Stimulated activated CD4-positive, alpha-beta T cell treated with anti-CD3 and anti-CD28 coated beads, Interleukin-4, amount 100 ng/mL, for 48 hours (primary cell): Measurements from ENCODE around the gene NFATC4.
"Not testable (repeated sequence)": the region's sequence is repeated elsewhere in the genome, so short reads cannot be mapped to it uniquely, and the experiment has no call there.

Experiments
- DNase-seq, 2 donors: peaks; one replicate each; pipeline ENCODE4 v3.0.0-alpha.2; 2020; ENCODE audit warnings: low read depth in 2 of 2

The NFATC4 gene

DNA sequence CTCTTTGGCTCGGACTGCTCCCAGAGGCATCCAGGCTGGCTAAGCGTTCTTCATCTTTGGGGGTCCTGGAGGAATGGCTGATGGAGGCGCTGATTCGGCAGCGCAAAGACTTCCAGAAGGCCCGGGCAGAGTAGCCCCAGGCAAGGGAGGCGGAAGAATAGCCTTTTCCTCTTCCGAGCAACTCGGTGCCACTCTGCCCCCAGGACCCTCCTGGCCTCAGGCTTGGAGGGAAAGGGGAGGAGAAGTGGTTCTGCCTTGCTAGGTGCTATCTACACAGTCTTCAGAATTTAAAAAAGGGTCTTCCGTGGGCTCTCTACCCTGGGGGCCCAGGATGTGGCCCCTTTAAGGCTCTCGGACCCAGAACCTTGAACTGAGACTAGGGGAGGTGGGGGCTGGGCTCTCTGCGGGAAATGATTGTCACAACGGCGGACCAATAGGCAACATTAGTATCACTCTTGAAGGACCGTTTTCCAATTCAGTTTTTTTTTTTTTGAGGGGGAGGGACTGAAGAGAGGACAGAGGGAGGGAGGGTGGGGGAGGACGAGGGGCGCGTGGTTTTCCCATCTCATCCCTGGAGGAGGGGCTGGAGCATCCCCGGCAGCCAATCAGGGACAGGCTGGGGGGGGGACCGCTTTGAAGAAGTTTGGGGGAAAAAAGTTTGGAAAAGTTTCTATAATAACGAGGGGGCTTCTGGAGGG lies at the start of gene NFATC4:
Gene NFATC4, plus strand, starts transcription at position 671 of the 698 bp plus-strand sequence. CDS start 157 bp downstream, outside the sequence.
- no peak for DNase-seq

DNA sequence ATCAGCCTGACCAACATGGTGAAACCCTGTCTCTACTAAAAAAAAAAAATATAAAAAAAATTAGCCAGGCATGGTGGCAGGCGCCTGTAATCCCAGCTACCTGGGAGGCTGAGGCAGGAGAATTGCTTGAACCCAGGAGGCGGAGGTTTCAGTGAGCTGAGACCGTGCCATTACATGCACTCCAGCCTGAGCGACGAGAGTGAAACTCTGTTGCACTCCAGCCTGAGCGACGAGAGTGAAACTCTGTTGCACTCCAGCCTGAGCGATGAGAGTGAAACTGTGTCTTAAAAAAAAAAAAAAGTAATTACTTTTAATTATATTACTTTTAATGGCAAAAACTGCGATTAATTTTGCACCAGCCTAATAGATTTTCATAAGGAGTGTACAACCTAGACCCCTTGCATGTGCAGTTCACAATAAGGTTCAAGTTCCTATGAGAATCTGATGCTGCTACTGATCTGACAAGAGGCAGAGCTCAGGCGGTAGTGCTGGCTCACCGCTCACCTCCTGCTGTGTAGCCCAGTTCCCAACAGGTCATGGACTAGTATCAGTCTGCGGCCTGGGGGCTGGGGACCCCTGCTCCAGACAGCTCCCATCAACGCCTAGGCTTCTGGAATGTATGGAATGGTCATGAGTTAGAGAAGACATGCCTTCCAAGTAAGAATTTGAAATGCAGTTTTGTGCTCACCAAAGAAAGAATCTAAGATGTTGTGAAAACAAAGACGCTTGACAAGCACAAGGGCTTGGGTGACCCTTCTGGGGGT lies 46.6 kb upstream of the NFATC4 start:
- no peak for DNase-seq

DNA sequence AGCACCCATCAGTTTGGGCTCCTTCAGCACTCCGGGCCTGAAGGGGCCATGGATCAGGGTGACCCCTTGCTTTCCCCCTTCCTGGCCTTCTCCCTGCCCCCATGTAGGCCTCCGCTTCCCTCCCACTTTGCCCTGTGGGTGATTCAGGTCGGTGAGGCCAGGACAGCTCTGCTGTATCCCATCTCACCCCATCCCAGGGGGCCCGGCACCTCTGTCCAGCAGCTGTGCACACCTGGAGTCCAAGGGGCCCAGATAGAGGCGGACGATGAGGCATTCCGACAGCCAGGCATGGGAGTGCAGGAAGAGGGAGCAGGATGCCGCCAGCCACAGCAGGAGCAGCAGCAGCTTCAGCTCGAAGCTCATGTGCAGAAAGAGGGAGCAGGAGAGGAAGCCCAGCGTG lies 45.3 kb upstream of the NFATC4 start:
- DNase-seq = no peak

DNA sequence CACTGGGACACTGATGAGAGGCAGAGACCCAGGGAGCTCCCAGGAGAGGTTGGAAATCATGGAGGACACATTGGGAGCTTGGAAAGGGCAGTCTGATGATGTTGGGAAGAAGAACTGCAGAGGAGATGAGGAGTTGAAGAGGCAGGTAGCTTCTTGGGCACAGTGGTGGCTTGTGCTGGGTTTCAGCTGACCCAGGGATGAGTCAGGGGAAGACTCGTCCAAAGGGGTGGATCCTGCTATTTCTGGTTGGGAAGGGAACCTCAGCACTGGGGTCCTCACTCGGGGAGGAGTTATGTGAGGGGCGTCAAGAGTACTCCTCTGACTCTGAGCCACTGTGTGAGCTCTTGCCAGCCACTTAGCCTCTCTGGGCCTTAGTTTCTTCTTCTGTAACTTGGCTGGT lies 44.6 kb upstream of the NFATC4 start:
- no peak for DNase-seq

DNA sequence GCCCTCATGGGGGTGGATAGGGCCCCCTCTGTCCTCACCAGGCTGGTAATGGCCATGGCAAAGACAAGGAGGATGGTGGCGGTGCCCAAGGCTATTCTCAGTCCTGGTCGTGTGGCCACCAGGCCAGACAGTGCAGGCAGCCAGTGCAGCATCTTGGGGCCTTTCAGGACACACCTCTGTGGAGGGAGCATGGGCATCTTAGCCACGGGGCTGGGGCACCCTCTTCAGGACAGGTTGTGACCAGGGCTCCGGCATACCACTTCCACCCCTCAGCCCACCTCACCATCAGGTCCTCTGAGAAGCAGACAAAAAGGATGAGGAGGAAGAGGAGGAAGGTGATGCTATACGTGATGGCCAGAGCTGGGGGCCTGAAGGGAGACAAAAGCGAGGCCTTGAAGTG lies 44.0 kb upstream of the NFATC4 start:
- no peak for DNase-seq

DNA sequence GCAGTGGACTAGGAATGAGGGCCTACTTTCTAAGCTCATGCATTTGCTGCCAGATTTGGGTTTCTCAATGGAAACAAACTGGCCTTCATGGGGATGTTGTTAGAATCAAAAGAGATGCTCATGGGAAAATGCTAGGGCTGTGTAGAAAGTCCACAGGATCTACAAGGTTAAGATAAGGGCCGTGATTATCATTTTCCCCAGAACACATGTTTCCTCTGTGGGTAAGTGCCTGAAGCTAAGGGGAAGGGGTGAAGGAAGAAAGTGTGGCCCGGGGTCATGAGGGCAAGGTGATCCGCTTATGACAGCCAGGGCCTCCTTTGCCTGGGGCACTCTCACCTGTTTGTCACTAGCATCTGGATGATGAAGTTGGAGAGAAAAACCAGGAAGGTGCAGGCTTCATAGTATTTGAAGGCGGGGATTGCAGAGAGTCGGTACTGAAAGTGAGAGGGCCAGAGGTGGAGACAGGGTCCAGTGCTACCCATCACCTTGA lies 42.9 kb upstream of the NFATC4 start:
- DNase-seq = no peak

DNA sequence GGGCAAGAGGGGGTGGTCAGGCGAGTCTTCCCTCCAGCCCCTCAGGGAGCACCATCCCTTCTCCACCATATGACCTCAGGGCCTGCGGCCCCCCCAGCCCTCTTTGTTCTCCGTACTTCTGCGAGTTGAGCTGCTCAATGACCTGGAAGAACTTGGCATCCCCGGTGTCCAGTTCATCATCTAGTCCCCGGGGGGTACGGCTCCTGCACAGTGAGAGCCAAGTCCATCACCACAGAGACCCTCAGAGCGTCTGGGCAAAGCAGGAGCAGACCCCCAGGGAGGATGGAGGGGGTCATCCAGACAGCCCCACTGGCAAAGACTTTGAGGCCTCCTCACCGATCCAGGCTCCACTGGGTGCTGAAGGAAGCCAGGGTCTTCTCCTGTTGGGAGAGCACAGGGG lies 42.0 kb upstream of the NFATC4 start:
- no peak for DNase-seq

DNA sequence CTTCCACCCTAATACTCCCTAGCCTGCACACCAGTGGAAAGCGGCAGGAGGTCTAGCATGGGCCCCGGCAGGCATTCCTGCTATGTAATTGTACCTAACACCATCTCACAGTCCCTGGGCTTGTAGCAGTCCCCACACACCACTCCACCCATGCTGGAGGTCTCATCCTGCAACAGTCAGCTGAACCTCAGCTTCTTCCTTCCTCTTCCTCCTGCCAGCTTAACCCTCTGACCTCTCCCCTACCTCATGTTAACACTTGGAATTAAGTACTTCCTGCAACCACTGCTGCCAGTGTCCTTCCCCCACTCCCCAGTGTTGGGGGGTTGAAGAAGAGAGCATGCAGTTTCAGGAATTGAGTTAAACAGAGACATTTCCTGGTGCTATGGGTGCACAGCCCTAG lies 40.7 kb upstream of the NFATC4 start:
- DNase-seq = no peak

DNA sequence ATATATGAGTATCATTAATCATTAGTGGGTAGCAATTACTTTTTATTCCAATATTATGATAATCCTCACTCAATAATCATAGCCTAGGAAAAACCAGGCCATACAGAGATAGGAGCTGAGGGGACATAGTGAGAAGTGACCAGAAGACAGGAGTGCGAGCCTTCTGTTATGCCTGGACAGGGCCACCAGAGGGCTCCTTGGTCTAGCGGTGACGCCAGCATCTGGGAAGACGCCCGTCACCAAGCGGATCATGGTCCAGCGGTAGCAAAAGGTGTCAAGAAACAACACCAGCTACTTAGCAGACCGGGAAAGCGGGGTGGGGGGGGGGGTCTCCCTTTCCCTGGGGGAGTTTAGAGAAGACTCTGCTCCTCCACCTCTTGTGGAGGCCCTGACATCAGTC lies 40.1 kb upstream of the NFATC4 start:
- DNase-seq = not testable (repeated sequence)

DNA sequence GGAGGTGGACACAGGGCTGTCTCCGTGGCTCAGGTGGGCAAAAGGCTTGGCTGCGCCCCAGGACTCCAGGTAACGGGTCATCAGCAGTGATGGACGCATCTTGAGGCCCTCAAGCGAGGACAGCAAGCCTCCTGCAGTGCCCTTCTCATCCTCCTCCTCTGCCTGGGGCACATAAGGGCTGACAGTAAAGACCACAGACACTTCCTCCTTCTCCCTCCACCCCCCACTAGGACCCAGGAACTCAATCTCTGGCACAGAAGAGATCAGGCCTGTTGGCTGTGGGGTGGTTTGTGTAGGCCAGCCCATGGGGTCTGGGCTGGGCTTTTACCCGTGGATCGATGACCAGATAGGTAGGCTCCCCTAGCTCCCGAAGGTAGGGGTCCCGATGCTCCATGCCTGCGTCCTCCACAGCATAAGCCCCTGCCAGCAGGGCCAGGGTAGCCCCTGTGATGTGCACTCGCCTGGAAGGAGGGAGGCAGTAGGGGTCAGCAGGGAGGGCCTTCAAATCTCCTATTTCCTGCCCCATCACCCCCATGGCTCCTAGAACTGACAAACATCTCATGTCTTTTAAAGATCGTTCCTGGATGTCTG lies 38.8 kb upstream of the NFATC4 start:
- no peak for DNase-seq

DNA sequence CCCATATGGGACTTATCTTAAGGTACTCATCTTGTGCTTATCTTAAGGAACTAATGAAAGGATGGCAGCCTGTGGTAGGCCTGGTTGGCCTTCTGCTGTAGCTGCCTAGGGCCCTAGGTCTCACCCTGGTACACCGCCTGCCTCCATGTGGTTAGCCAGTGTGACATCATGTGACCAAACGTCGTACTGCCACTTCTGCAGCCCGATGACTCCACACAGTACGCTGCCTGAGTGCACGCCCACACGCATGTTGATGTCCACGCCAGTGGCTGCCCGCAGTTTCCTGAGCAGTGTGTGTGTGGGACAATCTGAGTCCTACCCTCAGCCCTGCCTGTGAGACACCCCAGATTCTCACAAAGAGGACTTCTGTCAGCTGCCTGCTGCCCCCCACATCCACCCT lies 38.2 kb upstream of the NFATC4 start:
- peak in 1 of 2 donors; percentile 47 for DNase-seq

DNA sequence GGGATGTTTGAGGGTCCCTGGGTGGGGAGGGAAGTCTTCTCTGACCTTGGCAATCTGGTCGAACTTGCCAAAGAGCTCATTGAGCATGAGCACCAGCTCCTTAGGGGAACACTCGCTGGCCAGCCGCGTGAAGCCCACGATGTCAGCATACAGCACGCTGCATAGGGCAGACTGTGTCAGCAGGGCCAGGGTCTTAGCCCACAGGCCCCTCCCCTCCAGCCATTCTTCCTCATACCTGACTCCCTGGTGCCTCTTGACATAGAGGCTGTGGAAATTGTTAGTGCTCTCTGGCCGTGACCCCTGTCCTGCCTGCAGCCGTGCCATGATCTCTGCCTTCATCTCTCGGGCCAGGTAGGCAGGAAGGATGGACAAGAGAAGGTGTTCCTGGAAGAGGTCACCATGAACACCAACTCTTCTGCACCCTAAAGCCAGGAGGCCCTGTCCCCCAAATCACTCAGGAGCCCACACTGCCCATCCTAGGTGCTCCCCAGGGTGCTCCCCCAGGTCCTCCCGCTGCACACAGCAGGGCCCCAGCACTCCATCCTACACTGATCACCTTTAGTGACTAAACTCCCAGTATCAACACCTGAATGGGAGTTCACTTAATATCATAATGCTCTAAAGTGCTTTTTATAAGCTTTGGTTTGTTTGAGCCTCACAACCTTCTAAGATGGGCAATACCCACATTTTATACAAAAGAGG lies 36.9 kb upstream of the NFATC4 start:
- no peak for DNase-seq

DNA sequence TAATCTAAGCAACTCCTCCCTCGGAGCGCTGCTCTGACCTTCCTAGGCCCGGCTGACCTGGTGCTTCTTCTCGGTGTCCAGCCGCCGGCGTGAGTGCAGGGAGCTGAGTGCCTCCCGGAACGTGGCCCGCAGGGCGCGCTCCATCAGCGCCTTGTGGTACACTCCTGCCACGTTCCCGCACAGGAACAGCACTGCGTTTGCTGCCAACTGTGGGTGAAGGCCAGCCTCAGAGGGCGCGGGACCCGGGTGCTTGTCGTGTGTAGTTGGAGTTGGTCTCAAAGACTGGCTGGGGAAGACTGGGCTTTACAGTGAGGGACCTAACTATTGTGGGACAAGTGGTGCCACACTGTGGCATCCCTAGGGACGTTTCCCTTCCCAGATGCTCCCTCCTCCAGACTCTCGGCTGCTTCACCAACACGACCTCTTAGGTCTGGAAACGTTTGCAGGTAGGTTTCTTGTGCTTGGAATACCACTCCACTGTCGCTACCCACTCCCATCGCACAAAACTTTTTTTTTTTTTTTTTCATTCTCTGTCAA lies 36.2 kb upstream of the NFATC4 start:
- DNase-seq = no peak

DNA sequence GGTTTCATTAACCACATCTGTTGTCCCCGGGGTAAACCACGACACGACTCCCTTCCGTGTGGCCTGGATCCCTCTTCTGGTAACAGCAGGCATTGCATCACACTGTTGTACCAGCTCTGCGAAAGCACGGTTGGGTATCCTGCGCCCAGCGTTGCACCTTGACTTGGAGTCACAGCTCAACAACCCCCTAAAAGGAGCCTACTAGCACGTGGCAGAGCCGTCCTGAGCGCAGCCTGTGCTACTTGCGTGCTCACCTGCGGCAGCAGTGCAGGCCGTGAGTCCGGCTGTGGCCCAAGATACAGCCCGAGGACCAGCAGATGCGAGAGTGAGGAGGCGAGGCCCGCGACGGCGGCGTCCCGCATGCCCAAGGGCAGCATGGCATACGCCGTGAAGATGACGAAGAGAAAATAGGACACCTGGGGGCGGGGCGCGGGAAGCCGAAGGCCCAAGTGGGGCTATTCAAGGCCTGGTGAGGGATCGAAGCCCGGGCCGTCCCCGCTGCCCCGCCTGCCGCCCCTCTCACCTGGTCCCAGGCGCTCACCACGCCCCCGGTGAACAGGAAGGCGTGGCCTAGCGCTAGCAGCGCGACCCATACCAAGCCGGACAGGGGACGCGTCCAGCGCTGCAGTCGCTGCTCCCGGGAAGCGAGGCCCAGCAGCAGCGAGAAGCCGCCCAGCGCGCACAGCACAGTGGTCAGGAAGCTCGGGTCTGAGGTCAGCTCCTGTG lies 35.6 kb upstream of the NFATC4 start:
- peak; percentile 70 to 80 for DNase-seq

DNA sequence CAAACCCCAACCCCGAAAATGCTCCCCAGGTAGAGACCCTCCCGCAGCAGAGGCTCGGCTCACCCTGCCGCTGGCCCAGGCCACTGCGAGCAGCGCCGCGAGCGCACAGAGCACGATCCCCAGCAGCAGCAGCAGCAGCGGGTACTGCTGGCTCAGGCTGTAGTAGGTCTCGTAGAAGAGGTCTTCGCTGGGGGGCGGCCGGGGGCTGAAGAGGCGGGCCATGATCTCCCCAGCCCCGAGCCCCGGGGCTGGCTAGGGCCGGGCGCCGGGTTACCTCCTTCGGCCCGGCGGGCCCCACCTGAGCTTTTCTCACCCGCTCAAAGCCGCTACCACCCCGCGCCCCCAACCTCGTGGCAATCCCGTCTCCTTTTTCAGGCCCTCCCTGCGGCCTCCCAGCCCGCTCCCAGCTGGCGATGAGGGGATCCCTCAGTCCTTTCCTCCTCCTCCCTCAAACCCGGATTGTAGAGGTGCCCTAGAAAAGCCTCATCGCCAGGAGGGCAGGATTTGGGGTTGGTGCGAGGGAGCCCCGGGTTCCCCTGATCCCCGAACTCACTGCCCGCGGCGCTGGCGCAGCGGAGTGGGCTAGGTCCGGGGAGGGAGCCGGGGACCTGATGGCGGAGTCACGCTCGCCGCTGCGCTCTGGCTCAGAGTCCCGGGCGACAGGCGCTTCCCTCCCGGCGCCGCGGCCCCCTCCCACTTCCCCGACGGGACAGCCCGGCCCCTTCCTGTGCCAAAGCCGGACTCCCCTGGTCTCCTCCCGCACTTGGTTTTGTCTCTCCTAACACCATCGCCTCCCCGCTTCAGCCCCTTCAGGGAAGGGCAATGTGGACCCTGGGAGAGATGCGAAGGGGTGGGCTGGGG lies 33.3 kb upstream of the NFATC4 start, which contains the start of gene ADCY4:
Gene ADCY4, minus strand, starts transcription at position 641 of the 861 bp plus-strand sequence. Its CDS starts 419 bp downstream, at position 222.
- DNase-seq = no peak

DNA sequence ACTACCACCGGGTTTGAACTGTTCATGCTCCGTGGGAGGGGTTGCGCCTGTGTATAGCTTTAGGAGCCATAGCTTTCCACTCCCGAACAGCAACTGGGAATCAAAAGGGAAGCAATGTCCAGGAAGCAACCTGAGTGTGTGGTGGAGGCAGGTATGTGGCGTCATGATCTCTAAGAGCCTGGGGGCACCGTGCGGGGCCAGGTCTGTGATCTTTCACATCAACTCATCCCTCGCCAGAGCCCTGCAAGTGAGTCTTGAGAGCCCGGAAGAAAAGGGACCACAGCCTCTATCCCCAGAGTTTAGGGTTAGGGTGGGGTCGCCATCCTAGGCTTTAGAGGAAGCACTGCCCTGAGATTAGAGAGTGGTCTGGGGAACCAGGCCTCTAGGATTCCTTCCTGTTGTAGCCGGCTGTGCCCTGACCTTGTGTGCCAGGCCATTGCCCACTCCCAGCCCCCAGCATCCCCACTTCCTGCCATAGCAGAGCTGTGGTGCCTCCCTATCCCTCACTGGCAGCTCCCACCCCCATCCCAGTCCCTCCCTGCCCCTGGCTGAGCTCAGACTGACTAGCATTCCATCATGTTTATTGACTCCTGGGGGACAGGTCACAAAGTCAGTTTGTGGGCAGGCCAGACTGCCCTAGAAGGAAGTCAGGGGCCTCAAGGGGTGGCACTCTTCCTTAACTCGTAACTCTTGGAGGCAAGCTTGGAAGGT lies 32.4 kb upstream of the NFATC4 start:
- DNase-seq = no peak

DNA sequence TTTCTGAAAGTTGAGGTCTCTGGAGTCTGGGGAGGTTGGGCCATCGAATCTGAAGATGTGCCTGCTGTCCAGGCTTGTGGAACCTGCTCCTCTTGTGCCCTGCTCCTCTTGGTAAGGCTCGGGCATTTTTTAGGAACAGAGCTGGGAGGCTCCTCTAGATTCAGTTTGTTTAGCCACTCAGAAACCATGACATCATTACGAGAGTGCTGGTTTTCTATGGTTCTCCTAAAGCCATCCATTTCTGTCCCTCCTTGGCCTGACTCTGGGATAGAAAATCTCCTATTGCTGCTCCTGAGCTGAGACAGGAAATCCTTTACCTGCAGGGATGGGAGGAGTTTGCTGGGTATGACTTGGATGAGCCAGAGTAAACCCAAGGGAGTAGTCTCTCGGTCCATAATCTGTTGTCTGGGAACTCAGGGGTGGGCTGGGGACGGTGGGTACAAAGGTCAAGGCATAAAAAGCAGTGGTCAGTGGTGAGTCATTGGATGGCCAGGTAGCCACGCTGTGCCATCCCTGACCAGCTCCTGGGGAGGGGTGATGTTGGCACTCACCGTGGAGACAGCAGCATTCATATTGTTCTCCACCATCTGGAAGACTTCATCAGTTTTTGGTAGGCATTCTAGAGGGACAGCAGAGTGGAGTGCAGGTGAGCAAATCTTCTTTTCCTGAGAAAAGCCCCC lies 30.7 kb upstream of the NFATC4 start:
- DNase-seq = no peak

DNA sequence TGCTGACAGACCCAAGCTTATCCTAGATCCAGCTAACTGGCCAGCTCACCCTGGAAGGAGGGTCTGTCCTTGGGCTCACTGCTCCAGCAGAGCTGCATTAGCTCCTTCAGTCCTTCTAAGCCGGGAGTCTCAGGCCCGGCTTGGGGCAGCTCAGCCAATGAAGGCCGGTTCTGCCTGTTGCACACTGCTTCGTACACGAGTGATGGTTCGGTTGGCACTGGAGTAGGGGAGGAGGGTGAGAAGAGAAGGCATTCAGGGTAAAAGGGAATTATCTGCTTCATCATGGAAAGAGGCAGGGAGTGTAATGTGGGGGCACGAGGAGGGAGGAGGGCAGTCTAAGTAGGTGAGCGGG lies 30.2 kb upstream of the NFATC4 start:
- DNase-seq = no peak

DNA sequence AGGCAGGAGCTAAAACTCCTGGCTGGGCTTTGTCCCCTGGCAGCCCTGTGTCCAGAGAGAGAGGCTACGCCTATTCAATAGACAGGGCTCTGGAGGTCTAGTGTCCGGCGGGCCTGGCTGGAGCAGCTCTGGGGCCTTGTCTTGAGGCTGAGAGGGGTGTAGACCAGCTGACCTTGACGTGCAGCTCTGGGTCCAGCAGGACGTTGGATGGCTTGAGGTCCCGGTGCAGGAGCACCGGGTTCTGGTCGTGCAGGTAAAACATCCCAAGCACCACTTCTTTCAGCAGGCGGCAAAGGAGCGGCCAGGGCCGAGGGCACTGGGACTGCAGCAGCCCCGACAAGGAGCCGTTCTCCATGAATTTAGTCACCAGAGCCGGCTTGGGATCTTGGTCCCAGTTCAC lies 29.1 kb upstream of the NFATC4 start:
- no peak for DNase-seq
